Epithelial cell of prostate (primary cell): ENCODE results near the gene OTUD5.
A peak's percentile ranks its signal among the peaks of the same experiment; 100 is the strongest.

Source experiments
- DNase-seq: peaks from one replicate; pipeline ENCODE4 v3.0.0-alpha.2; 2011; ENCODE audit warnings: low read depth, low spot score
- H3K27ac ChIP-seq: fragments of 450-650 bp; 2 replicates; pipeline ENCODE4 v1.5.1; 2017; ENCODE audit warnings: mild to moderate bottlenecking

Gene OTUD5

DNA sequence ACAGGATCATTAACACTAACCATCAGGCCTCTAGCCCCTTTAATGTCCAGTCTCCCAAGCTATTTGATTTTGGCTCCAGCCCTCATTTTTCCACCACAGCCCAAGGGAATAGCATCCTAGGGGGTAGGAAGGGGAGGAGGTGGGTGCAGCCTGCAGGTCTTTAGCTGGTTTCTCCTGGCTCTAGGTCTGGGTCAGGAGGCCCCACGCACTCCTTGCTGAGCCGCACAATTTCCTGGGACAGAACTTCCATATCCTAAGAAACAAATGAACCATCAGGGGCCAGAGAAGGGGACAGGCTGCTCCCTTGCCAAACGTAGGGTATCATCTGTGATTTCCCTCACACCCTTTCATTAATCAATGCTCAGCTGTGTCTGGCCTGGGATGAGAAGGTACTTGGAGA is 16.6 kb upstream of the OTUD5 start:
- no peak overlapping the region for H3K27ac ChIP-seq
- DNase-seq, result no peak

DNA sequence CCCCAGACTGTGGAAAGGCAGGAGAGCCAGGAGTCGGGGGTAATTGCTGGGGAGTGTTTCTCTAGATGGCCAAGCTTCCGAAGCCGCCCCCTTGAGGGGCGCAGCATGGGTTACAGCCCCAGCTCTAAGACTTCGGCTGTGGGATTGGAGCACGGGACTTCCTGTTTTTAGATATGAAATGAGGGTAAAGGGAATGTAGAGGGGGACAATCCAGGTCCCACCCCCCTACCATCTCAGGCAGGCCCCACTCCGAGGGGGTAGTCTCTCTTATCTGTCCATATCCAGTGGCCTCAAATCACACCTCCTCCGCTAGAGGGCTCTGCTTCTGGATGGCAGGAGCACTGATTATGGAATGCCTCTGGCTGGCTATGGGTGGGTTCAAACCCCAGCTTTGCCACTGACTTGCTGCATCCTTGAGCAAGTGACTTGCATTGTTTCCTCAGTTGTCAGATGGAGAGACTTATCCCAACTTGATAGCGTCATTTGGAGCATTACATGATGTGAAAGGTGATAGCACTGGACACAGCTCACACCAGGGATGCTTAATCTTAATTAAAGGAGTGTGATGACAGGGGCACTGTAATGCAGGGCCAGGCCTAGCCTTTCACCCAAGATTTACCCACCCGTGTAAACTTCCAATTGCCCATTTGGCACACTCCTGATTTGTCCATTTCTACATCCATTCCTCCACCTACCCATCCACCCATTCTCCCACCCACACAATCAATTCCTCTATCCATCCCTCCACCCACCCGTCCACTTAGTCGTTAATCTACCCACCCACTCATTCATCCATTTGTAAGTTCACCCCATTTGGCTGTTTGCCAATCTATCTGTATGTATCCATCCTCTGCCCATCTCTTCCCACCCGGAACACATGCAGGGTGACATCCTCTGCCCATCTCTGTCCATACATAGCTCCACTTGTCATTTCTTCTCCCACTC is 15.1 kb upstream of the OTUD5 start:
- no peak overlapping the region for H3K27ac ChIP-seq
- no peak for DNase-seq

DNA sequence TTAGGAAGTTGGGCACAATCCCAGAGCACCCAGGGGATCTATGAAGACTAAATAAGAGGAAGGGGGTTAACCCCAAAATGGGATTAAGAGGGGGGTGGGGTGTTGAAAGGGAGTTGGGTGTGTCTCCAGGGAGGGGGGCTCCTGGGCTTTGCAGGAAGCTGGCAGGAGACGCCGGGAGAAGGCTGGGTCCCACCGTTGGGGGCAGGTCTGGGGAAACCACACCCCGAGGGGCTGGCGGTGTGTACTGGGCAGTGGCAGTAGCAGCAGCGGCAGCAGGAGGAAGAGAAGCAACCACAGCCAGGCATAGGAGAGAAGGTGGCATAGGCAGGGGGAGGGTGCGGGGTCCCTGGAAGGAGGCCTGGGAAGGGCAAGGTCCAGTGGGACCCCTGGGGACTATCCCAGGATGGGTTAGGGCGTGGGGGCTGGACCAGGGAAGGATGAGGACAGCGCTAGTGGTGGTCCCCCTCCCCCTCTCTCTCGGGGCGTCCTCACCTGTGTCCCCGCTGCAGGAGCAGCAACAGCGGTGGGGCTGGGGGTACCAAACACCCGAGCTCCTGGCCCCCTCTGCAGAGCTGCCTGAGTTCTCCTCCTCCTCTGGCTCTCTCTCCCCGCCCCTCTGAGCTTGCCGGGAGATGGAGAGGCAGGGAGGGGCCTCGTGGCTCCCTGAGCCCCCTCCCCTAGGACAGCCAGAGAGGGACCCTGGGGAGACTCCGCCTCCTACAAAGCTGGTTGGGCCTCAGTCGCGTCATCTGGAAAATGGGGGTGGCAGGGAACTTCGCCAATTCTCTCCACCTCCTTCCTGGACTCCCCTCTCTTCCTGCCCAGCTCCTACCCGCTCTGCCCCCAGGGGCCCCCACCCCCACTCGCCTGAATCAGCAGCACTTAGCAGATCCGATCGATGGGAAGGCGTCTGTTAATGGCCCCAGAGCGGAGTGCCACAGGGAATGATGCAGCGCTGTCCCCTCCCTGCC is 14.1 kb upstream of the OTUD5 start, which contains the start of gene KCND1:
Gene KCND1, minus strand, starts transcription at position 596 of the 971 bp plus-strand sequence. CDS start 1,573 bp downstream, outside the sequence.
- DNase-seq, result no peak
- no peak within 1 kb of the TSS for H3K27ac ChIP-seq

DNA sequence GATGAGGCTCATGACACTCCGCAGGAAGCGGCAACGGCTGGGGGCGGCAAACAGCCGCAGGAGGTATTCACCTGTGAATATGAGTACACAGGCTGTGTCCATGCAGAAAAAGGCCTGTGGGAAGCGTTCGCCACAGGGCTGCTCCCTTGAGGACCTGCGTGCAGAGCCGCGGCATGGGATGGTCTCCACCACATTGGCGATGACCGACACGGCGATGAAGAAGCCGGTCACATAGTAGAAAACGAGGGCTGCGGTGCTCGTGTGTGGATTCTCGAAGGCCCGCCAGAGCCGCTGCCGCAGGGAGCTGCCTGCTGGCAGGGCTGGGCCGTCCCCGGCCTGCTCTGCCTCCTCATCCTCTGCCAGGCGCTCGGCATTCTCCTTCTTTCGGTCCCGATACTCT is 12.1 kb upstream of the OTUD5 start:
- no peak overlapping the region for H3K27ac ChIP-seq
- no peak for DNase-seq

DNA sequence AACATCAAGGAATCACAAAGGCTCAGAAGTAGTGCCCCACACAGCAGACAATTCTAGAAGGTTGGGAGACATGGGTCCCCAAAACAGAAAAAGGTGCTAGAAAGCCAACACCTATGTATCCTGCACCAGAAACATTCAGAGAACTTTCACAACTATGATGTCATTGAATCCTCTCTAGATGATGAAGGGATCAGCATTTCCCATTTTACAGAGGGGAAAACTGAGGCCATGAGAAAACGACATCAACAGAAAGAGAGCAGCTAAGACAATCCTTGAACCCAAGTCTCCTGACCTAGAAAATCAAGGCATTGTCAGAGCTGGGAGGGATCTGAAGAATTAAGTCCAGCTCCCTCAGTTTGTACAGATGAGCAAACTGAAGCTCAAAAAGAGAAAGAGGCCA is 11.0 kb upstream of the OTUD5 start:
- DNase-seq, result no peak
- H3K27ac ChIP-seq, result no peak overlapping the region

DNA sequence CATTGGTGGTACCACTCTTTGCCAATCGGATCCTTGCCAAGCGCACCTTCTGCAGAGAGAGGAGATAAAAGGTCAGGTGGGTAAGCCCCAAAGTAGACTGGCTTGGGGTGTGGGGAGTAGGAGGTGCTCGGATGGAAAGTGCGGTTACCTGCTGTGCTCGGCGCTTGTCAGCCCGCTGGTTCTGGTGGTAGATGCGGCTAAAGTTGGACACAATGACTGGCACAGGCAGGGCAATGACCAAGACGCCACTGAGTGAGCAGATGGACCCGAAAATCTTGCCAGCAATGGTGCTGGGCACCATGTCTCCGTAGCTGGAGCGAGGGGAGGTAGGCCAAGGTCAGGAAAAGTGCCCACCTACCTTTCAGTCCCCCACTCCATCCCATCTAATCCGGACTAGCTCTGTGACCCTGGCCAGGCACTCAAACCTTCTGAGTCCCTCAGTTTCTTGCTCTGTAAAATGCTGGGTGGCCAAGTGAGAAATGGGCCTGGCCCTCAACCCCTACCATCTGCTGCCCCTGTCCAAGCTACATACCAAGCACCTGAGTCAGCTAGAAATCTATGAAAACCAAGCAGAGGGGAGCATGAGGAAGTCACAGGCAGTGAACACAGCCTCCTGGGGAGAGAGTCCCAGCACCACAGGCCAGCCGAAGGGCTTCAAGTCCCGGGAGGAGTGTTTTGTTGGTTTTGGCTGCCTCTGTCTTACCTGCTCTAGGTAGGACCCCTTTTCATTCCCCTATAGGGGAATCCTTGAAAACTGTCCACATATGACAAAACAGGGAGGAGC is 9.6 kb upstream of the OTUD5 start:
- H3K27ac ChIP-seq, result no peak overlapping the region
- DNase-seq, result no peak

DNA sequence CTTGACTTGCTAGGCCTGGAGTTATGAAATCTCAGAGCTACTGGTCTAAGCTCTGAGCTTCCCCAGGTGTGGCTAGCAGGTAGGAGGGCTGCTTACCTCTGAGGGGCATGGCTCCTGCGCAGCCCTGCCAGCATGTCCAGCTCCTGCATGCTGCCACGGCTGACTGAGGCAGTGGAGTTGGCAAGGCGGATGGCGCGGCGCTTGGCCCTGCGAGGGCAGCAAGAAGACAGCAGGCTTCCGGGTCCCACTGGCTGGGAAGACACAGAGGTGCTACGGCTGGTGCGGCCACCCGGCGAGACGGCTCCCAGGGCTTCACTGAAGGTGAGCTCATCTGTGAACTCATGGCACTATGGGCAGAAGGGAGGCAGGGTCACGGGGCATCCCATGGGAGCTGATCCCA is 8.6 kb upstream of the OTUD5 start:
- H3K27ac ChIP-seq, result no peak overlapping the region
- no peak for DNase-seq

DNA sequence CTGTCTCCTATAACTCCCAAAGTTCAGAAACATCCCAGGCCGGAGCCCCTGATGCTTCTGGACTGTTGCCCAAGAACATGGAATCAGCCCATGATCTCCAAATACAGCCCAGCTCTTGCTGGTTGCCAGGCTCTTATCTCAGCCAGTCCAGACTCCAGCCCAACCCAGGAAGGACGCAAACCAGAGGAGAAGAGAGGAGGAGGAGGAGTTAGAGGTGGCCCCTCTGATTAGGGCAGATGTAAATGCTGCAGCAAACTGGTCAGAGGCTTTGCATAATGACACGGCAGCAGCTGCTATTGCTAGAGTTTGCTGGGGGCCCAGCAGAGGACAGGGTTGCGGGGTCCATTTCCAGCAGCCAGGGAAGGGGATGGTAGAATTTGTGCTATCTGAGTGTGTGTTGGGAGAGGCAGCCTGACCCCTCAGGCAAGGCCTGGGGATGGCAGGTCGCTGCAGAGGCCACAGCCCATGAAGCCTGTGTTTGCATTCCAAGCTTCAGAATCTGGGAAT is 4.2 kb upstream of the OTUD5 start:
- no peak overlapping the region for H3K27ac ChIP-seq
- DNase-seq, result no peak

DNA sequence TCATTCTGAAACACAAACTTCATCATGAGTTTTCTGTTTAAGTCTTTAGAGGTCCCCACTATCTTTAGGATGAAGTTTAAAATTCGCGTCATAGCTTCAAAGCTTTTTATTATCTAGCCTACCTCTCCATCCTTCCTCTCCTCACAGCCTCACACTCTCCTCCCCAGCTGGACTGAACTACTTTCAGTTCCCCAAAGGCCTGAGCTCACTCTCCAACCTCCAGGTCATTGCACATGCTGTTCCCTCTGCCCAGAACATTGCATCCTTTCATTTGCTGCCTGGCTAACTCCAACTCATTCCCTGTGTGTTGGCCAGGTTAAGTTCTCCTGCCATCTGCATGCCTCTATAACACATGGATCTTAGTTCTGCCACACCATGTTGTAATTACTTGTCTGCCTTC is 2.9 kb upstream of the OTUD5 start:
- no peak overlapping the region for H3K27ac ChIP-seq
- DNase-seq, result no peak

DNA sequence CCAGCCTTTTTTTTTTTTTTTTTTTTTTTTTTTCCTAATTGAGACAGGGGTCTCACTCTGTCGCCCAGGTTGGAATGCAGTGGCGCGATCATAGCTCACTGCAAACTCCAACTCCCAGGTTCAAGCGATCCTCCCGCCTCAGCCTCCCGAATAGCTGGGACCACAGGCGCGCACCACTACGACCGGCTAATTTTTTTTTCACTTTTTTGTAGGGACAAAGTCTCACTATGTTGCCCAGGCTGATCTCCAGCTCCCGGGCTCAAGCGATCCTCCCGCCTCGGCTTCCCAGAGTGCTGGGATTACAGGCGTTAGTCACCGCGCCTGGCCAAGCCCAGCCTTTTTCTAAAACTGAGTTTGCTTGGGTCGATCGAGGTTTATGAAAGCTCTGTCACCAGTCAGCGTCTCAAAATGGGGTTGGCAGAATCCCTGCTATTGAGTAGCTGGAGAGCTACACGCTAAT is 1.3 kb upstream of the OTUD5 start:
- peak; percentile 8 for DNase-seq
- peak overlapping the region; percentile 91 for H3K27ac ChIP-seq

DNA sequence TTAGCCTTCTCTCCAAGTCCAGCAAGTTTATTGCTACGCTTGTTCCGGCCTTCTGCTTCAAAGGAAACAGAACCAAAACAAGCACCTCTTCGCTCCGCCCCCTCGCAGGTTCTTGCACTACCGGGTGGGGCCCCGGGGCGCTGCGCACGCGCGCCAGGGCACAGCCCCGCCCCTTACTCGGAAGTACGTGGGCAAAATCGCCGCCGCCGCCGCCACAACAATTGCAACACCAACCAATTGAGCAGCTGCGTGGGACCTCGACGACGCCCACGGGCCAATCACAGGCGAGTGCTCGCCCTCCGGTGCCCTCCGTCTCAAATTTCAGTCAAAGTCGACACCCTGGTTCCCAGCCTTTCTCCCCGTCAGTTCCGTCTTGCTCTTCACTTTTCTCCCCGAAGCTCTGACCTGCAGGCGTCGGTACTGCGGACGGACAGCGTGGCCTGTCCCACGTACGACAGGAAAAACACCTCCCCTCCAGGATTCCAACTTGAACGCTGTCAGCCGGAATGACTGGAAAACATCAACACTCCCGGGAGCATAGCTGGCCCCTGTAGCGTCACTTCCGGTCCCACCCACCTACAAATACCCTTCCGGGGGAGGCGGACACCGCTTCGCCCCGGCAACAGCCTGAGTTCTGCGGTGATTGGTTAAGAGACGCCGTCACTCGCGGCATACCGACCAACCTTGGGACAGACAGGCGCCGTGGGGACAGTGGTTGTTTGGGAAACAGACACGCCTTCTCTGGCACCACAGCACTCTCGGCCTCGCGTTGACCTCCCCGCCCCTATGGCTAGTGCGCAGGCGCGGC is 624 bp upstream of the OTUD5 start:
- H3K27ac ChIP-seq, result peak overlapping the region; percentile 91
- peak; percentile 89 for DNase-seq

DNA sequence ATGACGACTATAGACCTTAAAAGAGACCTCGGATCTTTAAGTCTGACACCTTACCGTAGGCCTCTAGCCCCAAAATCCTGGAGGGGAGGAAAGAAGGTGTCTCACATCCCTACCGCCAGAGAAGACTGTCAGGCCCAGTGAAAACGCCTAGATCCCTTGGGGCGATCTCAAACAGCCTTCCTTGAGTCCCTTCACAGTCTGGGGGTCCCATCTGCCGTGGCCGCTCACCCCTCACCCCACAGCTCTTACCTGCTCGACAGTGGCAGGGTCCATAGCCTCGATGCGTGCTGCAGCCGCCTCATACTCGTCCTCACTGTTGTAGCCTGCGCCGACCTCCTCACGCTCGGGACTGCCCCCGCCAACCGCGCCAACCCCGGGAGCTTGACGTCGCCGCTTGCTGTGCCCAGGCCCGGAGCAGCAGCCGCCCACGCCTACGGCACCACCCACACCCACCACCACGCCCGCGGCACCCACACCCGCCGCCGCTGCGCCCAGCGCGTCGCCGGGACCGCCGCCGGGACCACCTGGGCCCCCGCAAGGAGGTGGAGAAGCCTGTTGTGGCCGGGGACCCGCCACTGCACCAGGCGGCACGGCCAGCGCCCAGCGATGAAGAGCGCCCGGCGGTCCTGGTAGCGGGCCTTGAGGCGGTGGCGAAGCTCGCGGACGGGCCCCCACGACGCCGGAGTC is 536 bp downstream of the OTUD5 start:
- DNase-seq, result no peak
- H3K27ac ChIP-seq, result peak overlapping the region; percentile 91

DNA sequence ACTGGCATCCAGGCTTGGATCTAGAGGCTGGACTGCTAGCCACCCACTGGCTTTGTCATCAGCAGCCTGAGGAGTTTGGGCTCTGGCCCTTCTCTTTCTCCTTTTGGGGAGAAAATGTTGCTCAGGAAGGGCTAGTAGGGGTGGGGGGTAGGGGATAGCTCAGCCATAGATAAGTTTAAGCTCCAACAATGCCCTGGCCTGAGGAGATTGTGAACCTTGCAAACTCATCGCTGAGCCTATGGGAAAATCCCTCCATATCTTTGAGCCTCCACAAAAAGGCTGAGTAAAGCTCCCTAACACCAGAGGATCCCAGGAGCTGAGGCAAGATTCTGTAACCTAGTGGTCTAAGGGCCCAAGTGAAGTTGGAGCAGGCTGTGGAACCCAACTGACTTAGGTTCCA is 8.8 kb downstream of the OTUD5 start:
- no peak for DNase-seq

DNA sequence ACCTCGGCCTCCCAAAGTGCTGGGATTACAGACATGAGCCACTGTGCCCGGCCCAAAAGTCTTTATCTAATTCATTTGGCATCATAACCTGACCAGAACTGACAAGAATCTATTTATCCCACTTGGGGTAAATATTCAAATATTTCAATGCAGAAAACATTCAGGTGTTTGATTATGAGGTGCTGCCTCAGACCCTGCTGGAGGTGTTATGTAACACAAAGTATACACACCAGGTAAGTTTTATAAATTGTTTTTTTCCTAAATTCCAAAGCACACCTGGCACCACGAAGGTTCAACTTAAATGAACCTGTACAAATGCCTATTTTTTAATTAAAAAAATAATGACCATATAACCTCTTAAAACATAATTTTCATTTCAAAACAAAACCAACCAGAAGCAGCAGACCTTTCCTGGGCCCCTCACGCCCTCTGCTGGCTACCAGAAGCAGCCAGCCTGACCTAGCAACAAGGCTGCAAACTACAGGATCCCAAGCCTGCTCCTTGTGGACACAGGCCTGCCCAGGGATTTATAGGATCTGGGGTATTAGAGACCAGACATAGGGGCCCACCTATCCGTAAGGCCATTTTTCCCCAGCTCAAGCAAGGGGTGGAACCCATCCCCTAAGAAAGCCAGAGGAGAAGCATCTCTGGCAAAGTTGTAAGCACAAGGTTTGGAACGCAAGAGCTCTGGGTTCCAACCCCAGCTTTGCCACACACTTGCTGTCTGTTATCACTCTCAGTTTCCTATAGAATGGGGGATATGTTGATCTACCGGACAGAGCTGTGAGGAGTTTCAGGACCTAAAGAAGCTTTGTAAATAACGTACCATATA is 11.7 kb downstream of the OTUD5 start:
- DNase-seq, result no peak

More for the DNA sequence above, 8.8 kb downstream of the OTUD5 start:
- H3K27ac ChIP-seq, result no peak overlapping the region

DNA sequence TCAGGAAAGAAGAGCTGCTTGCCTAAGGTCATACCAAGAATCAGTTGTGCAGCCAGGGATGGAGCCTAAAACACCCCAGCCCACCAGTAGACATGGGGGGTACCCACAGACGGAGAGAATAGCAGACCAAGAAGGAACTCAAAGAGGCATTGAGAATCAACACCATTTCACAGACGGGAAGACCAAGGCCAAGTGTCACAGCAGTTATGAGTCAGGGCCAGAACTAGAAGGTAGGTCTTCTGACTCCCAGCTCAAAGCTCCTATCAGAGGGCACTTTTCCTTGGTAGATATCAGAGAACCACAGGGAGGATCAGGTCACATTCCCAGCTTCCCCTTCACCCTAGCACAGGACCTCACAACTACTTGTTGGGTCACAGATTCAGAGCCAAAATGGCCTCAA is 14.5 kb downstream of the OTUD5 start:
- DNase-seq, result no peak
- no peak overlapping the region for H3K27ac ChIP-seq

More for the DNA sequence above, 11.7 kb downstream of the OTUD5 start:
- no peak overlapping the region for H3K27ac ChIP-seq

DNA sequence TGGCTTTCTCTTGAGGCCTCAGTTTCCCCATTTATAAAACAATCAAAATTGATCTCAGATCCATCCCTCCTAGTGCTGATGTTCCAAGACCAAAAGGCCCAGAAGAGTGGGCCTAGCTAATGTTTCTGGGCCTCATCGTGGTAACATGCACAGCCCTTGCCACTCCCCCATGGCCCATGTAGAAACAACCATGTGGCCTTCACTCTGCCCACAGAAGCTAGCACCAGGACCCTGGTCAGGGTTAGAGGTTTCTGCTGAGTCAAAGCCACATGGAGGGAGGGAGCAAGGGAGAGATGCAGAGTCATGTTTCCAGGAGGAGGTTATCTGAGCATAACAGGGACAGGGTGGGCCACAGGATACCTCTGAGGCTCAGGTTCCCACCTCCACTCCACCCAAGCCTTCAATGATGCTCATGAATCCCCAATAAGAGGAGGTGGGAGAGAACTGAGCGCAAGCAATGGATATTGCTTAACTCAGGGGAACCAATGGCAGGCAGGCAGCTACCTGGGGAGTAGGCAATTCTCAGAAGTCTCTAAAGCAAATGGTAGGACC is 16.9 kb downstream of the OTUD5 start:
- no peak for DNase-seq
- H3K27ac ChIP-seq, result no peak overlapping the region

DNA sequence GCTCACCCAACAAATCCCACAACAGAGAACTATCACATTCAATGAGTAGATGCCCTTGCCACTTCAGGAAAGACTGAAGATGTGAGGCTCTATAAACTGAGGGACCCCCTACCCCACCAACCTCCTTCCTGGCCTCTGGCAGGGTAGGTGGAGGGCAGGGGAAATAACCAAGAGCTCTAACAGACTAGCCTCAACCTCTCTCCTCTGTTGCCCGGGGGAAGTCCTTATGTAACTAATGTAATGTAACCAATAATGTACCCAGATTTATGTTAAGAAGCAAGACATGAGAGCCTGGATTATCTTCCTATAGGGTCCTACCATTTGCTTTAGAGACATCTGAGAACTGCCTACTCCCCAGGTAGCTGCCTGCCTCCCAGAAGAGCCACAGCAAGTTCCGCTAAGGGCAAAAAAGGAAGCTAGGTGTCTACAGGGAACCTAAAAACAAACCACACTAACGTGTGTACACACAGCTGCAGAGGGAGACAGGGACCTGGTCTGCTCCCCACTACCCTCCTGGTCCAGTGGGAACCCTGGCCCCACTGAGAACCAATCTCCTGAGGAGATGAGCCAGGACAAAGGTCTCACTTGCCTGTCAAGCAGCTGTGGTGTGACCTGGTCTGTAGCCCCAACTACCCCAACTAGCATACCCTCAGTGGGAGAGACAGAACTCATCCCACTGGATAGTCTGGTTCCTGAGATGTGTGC is 17.7 kb downstream of the OTUD5 start:
- DNase-seq, result no peak
- no peak overlapping the region for H3K27ac ChIP-seq
